Keratinocyte (primary cell): ENCODE data around the gene PIR. TPM values are rescaled to one million over a fixed set of nuclear protein-coding genes. Genes with fewer than 3 reads are reported as not detected.
A peak's percentile ranks its signal among the peaks of the same experiment; 100 is the strongest.

Experiments used
- DNase-seq: peaks from one replicate; pipeline ENCODE4 v3.0.0-alpha.2; 2011; ENCODE audit warnings: low read depth, missing footprints, low spot score
- FAIRE-seq: peaks from 2 replicates; lab custom pipeline; 2011; peaks lifted over from hg19 to GRCh38; lab: Jason Lieb, UNC
- H2AFZ ChIP-seq: 2 replicates; pipeline ENCODE4 v1.6.0; 2012; ENCODE audit warnings: low read length, control low read depth, inconsistent platforms; ENCODE audit not compliant: control insufficient read depth
- H3K27ac ChIP-seq: 2 replicates; pipeline ENCODE4 v1.5.1; 2011; ENCODE audit warnings: low read length; ENCODE audit not compliant: control insufficient read depth, insufficient read depth
- H3K27me3 ChIP-seq: 3 replicates; pipeline ENCODE4 v1.6.0; 2011; ENCODE audit warnings: low read length; ENCODE audit not compliant: control insufficient read depth, insufficient read depth; ENCODE audit errors: extremely low read depth
- H3K36me3 ChIP-seq, 2 experiments: 2 replicates in 1 of 2; 3 replicates in 1 of 2; pipeline ENCODE4 v1.5.1; 2011; ENCODE audit warnings: low read length in 2 of 2, mild to moderate bottlenecking in 1 of 2; ENCODE audit not compliant: control insufficient read depth in 2 of 2, insufficient read depth in 2 of 2; ENCODE audit errors: extremely low read depth in 1 of 2
- H3K4me1 ChIP-seq: 3 replicates; pipeline ENCODE4 v1.5.1; 2011; ENCODE audit warnings: low read length; ENCODE audit not compliant: control insufficient read depth, insufficient read depth; ENCODE audit errors: extremely low read depth
- H3K4me2 ChIP-seq: 3 replicates; pipeline ENCODE4 v1.6.0; 2011; ENCODE audit warnings: low read depth, low read length; ENCODE audit not compliant: control insufficient read depth, insufficient read depth; ENCODE audit errors: extremely low read depth
- H3K4me3 ChIP-seq, 3 experiments: fragments of 200-600 bp in 1 of 3; sonication (generic) in 1 of 3; 2 replicates in 2 of 3; 3 replicates in 1 of 3; pipeline ENCODE4 v1.5.1; 2011 to 2016; ENCODE audit warnings: low read length in 3 of 3, mild to moderate bottlenecking in 3 of 3, control low read depth in 2 of 3, inconsistent platforms in 1 of 3, low read depth in 1 of 3, mixed read lengths in 1 of 3, mixed run types in 1 of 3, moderate library complexity in 1 of 3; ENCODE audit not compliant: control insufficient read depth in 2 of 3, insufficient read depth in 2 of 3; ENCODE audit errors: extremely low read depth in 1 of 3
- H3K79me2 ChIP-seq: 2 replicates; pipeline ENCODE4 v1.6.0; 2012; ENCODE audit warnings: low read length; ENCODE audit not compliant: control insufficient read depth, insufficient read depth
- H3K9ac ChIP-seq: 3 replicates; pipeline ENCODE4 v1.6.0; 2011; ENCODE audit warnings: low read length; ENCODE audit not compliant: control insufficient read depth, insufficient read depth; ENCODE audit errors: extremely low read depth
- H3K9me1 ChIP-seq: 3 replicates; pipeline ENCODE4 v1.6.0; 2011; ENCODE audit warnings: low read length; ENCODE audit not compliant: control insufficient read depth, insufficient read depth; ENCODE audit errors: extremely low read depth
- H3K9me3 ChIP-seq: 2 replicates; pipeline ENCODE4 v1.5.1; 2012; ENCODE audit warnings: low read depth, low read length; ENCODE audit not compliant: control insufficient read depth
- H4K20me1 ChIP-seq: 3 replicates; pipeline ENCODE4 v1.6.0; 2011; ENCODE audit warnings: low read length; ENCODE audit not compliant: control insufficient read depth, insufficient read depth; ENCODE audit errors: extremely low read depth
- CTCF ChIP-seq, 3 experiments: IDR thresholded peaks in 1 of 3; conservative IDR thresholded peaks in 1 of 3; optimal IDR thresholded peaks in 1 of 3; 2 replicates in 2 of 3; 3 replicates in 1 of 3; pipeline versions ENCODE3 to v1.5.1; 2011; ENCODE audit warnings: low read length in 3 of 3, mild to moderate bottlenecking in 3 of 3, moderate library complexity in 2 of 3, control low read depth in 1 of 3, inconsistent platforms in 1 of 3; ENCODE audit not compliant: insufficient read depth in 2 of 3; ENCODE audit errors: extremely low read depth in 1 of 3
- EZH2 ChIP-seq: IDR thresholded peaks from one replicate; pipeline ENCODE4 v1.6.1; 2012; ENCODE audit warnings: inconsistent platforms, mild to moderate bottlenecking, low read length, moderate library complexity
- dilution Hi-C: fragments of 300-500 bp; cut with MboI; formaldehyde crosslinking; loops from one replicate; pipeline ENCODE4 v1.7.0; 2020; ENCODE audit warnings: low sequenced_read_pairs; ENCODE audit not compliant: extremely low pct_ligation_motif_present
- polyA plus RNA-seq, 5 experiments: library from polyadenylated mRNA; depleted of rRNA in 3 of 5; stranded (reverse) in 3 of 5; stranded (forward) in 1 of 5; unstranded in 1 of 5; fragments of >200 nt; gene quantifications; 1 replicate in 1 of 5; 2 replicates in 3 of 5; 3 replicates in 1 of 5; pipeline versions ENCODE4 v1.2.1 to v1.2.3, GENCODE V29; 2011 to 2012; ENCODE audit warnings: missing spikeins in 2 of 5, low read depth in 1 of 5, low replicate concordance in 1 of 5

PIR gene
- polyA plus RNA-seq, 1 donor (not counting 4 experiments of a cell fraction or from before 2014, with no cell fraction given): 23.2 TPM

- no peaks in the 10 kb centered on the region for H3K79me2 ChIP-seq
- dilution Hi-C loops: no loop called here
- peak overlapping the region; percentile 30 for H3K4me2 ChIP-seq
- DNase-seq (no peak), FAIRE-seq (peak; percentile 56)
- H3K27ac ChIP-seq: no peak overlapping the region
- no peaks in the 10 kb centered on the region for H4K20me1 ChIP-seq
- H3K9me3 ChIP-seq: no peaks in the 10 kb centered on the region
- no peaks in the 10 kb centered on the region for H3K36me3 ChIP-seq
- H3K27me3 ChIP-seq: no peaks in the 10 kb centered on the region
- no peak for TF ChIP-seq CTCF (optimal IDR thresholded peaks at IDR 0.05 in 1 of 3, IDR thresholded peaks at IDR 0.05 in 1 of 3, conservative IDR thresholded peaks at IDR 0.05 in 1 of 3; ENCODE audit: extremely low read depth in 1 of 3, insufficient read depth in 2 of 3, low read length in 3 of 3)
- no peak for TF ChIP-seq EZH2
- H2AFZ ChIP-seq: peak overlapping the region; percentile 15
- no peak overlapping the region for H3K4me3 ChIP-seq
- no peaks in the 10 kb centered on the region for H3K9me1 ChIP-seq
- H3K4me1 ChIP-seq: peaks cover 17% of the 10 kb centered on the region
- H3K9ac ChIP-seq: no peak overlapping the region
Observed at GRCh38 chrX:15524417-15524816, 31.3 kb upstream of the PIR start.

GRCh38 chrX:15523088-15523487 is 30.0 kb upstream of the PIR start:
- Histone ChIP-seq H3K27ac (no peak overlapping the region), H3K4me3 (no peak overlapping the region), H3K4me1 (peaks cover 17% of the 10 kb centered on the region), H3K4me2 (no peak overlapping the region), H3K79me2 (no peaks in the 10 kb centered on the region), H3K9me3 (no peaks in the 10 kb centered on the region), H3K9me1 (no peaks in the 10 kb centered on the region), H4K20me1 (no peaks in the 10 kb centered on the region), H2AFZ (no peak overlapping the region), H3K27me3 (no peaks in the 10 kb centered on the region), H3K36me3 (no peaks in the 10 kb centered on the region), H3K9ac (no peak overlapping the region)
- no peak for DNase-seq
- dilution Hi-C loops: no loop called here
- FAIRE-seq: no peak
- TF ChIP-seq EZH2 (no peak), CTCF (optimal IDR thresholded peaks at IDR 0.05 in 1 of 3, IDR thresholded peaks at IDR 0.05 in 1 of 3, conservative IDR thresholded peaks at IDR 0.05 in 1 of 3; ENCODE audit: extremely low read depth in 1 of 3, insufficient read depth in 2 of 3, low read length in 3 of 3) (no peak)
